ENCODE data around the gene SF1. TPM values are rescaled to one million over a fixed set of nuclear protein-coding genes. Genes with fewer than 3 reads are reported as not detected.

Gene SF1
- total RNA-seq, 6 donors from 2014 or later = 231 to 625 (median 265) TPM

GRCh38 chr11:64754124-64754918, 24.0 kb downstream of the SF1 start:
- no peaks in the 10 kb centered on the region for H3K36me3 ChIP-seq
- H3K9me3 ChIP-seq = no peaks in the 10 kb centered on the region
- ATAC-seq (ENCODE audit: low FRiP score in 2 of 2) (no peak), DNase-seq (no peak)
- no peak overlapping the region for H3K27ac ChIP-seq
- H3K4me3 ChIP-seq = no peak overlapping the region
- WGBS, 2 donors = 80 to 88% methylated on average over 23 to 26 of the region's 26 CpGs
- H3K27me3 ChIP-seq = no peaks in the 10 kb centered on the region
- TF ChIP-seq POLR2A (IDR thresholded peaks at IDR 0.05) (no peak), CTCF (IDR thresholded peaks at IDR 0.05) (no peak), EP300 (IDR thresholded peaks at IDR 0.05) (no peak), POLR2AphosphoS5 (IDR thresholded peaks at IDR 0.05) (no peak)
- peaks cover 0 to 3% (median 1%) of the 10 kb centered on the region in 4 donors for H3K4me1 ChIP-seq

- peak in 1 of 2 donors; percentile 84 for DNase-seq
- no peaks in the 10 kb centered on the region for H3K36me3 ChIP-seq
- no peaks in the 10 kb centered on the region for H3K4me1 ChIP-seq
- H3K27ac ChIP-seq = no peak overlapping the region
- no peak overlapping the region for H3K4me3 ChIP-seq
- no peak for TF ChIP-seq EP300 (IDR thresholded peaks at IDR 0.05)
- no peak for TF ChIP-seq POLR2A (IDR thresholded peaks at IDR 0.05)
- no peak for TF ChIP-seq POLR2AphosphoS5 (IDR thresholded peaks at IDR 0.05)
- no peak for TF ChIP-seq CTCF (IDR thresholded peaks at IDR 0.05)
- WGBS, 2 donors = 94 to 96% methylated on average over 30 to 40 of the region's 43 CpGs
- no peaks in the 10 kb centered on the region for H3K27me3 ChIP-seq
- no peaks in the 10 kb centered on the region for H3K9me3 ChIP-seq
- ATAC-seq (ENCODE audit: low FRiP score in 2 of 2) = no peak
Observed at GRCh38 chr11:64753380-64754123, 24.8 kb downstream of the SF1 start.

GRCh38 chr11:64753019-64753379, 25.3 kb downstream of the SF1 start:
- H3K27ac ChIP-seq = no peak overlapping the region
- H3K27me3 ChIP-seq = no peaks in the 10 kb centered on the region
- DNase-seq (no peak), ATAC-seq (ENCODE audit: low FRiP score in 2 of 2) (no peak)
- no peaks in the 10 kb centered on the region for H3K9me3 ChIP-seq
- TF ChIP-seq EP300 (IDR thresholded peaks at IDR 0.05) = no peak
- TF ChIP-seq CTCF (IDR thresholded peaks at IDR 0.05) = no peak
- TF ChIP-seq POLR2AphosphoS5 (IDR thresholded peaks at IDR 0.05) = no peak
- TF ChIP-seq POLR2A (IDR thresholded peaks at IDR 0.05) = no peak
- no peaks in the 10 kb centered on the region for H3K4me1 ChIP-seq
- no peak overlapping the region for H3K4me3 ChIP-seq
- H3K36me3 ChIP-seq = no peaks in the 10 kb centered on the region
- WGBS, 2 donors = 89 to 100% methylated on average over 2 to 7 of the region's 7 CpGs

- DNase-seq = no peak
- Histone ChIP-seq H3K4me1 (no peaks in the 10 kb centered on the region), H3K27ac (no peak overlapping the region), H3K36me3 (no peaks in the 10 kb centered on the region), H3K27me3 (no peaks in the 10 kb centered on the region), H3K9me3 (no peaks in the 10 kb centered on the region), H3K4me3 (no peak overlapping the region)
- ATAC-seq (ENCODE audit: low FRiP score in 2 of 2) = no peak
- no peak for TF ChIP-seq POLR2A (IDR thresholded peaks at IDR 0.05)
- TF ChIP-seq EP300 (IDR thresholded peaks at IDR 0.05) = no peak
- TF ChIP-seq CTCF (IDR thresholded peaks at IDR 0.05) = no peak
- TF ChIP-seq POLR2AphosphoS5 (IDR thresholded peaks at IDR 0.05) = no peak
- 87 to 88% methylated on average over 13 to 14 of the region's 14 CpGs for WGBS, 2 donors
Observed at GRCh38 chr11:64752175-64752970, 26.0 kb downstream of the SF1 start.

Measured in upper lobe of left lung (tissue), 6 donors.